Heart left ventricle (tissue), 13 donors: ENCODE results near the gene WDR36.

Experiments used
- POLR2A ChIP-seq, 2 donors: fragments of 450-650 bp; IDR thresholded peaks; one replicate each; pipeline ENCODE4 v1.6.1; 2017; ENCODE audit warnings: antibody characterized with exemption in 2 of 2, mild to moderate bottlenecking in 2 of 2, moderate library complexity in 2 of 2
- TF ChIP-seq, protein P1 (sequence below), 12 donors: fragments of 200-600 bp; sonication (generic) in 4 of 12; IDR thresholded peaks; one replicate each; pipeline versions ENCODE4 v1.5.0 to v1.8.0; 2018 to 2022; ENCODE audit warnings: antibody characterized with exemption in 12 of 12, mild to moderate bottlenecking in 5 of 12
- donor health status: ischemic (EF 13 %, LVEDD 7.1; RV severe dilation, severe dysfunction).
- donor health status: DM: no; HTN: yes; CAD: no.
- donor health status: DM: no; HTN: no; CAD: no.
- donor health status: ischemic (EF 25% LVEDD 6.9; RV normal size, moderate dysfunction).
- donor health status: ischemic (EF 25% LVEDD 5.7; RV mildly dilated, moderate dysfunction).
- donor health status: ischemic (EF 35%, LVEDD 5.7; RV mildly dilated, moderate dysfunction).
- donor health status: nonischemic (EF 11% LVEDD 7.7; RV severe dilation, severe dysfunction).
- donor health status: DM: yes; HTN: yes; CAD: no.
- donor health status: PGD.
- donor health status: ischemic (EF 29% LVEDD 5.4; RV normal size, mild dysfunction).
- donor health status: nonischemic (EF 23%, LVEDD 6.1; RV moderate dilation, normal function).

DNA sequence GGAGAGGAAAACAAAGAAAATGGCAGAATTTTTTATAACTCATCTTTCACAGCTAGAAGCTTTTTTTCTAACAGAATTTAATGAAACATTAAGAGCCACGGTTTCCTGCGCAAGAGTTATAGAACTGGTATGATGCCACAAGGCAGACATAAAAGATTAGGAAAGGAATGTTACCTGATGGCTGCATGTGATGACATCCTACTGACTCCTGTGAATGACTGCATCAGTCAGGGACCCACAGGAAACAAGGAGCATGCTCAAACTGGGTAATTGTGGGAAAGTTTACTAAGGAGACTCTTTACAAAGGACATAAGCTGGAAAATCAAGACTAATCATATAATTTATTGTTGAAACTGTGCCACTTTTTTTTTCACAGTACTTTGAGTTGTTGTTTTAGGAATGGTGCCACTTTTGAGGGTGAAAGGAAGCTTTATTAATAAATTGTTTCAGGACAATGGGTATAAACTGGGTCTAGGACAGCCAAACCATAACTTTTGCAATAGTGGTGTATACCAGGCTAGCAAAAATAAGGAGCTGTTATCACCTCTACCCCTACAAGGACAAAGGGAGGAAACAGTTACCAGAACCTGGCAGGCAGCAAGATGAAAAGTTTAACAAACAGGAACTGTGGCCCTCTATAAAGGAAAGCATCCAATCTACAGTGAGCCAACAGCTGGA, 25.7 kb upstream of the WDR36 start:
- TF ChIP-seq, protein P1, sequence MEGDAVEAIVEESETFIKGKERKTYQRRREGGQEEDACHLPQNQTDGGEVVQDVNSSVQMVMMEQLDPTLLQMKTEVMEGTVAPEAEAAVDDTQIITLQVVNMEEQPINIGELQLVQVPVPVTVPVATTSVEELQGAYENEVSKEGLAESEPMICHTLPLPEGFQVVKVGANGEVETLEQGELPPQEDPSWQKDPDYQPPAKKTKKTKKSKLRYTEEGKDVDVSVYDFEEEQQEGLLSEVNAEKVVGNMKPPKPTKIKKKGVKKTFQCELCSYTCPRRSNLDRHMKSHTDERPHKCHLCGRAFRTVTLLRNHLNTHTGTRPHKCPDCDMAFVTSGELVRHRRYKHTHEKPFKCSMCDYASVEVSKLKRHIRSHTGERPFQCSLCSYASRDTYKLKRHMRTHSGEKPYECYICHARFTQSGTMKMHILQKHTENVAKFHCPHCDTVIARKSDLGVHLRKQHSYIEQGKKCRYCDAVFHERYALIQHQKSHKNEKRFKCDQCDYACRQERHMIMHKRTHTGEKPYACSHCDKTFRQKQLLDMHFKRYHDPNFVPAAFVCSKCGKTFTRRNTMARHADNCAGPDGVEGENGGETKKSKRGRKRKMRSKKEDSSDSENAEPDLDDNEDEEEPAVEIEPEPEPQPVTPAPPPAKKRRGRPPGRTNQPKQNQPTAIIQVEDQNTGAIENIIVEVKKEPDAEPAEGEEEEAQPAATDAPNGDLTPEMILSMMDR (IDR thresholded peaks at IDR 0.05), result no peak
- no peak for TF ChIP-seq POLR2A (IDR thresholded peaks at IDR 0.05)
